Effector memory CD4-positive, alpha-beta T cell (primary cell): Measurements from ENCODE around the gene CDKN1C.

ENCODE experiments used
- DNase-seq, 3 donors: peaks; one replicate each; pipeline ENCODE4 v3.0.0-alpha.2; 2020
- H3K27ac ChIP-seq: 2 replicates; pipeline ENCODE4 v1.7.0; 2013; ENCODE audit warnings: mild to moderate bottlenecking, low read length, moderate library complexity; ENCODE audit not compliant: insufficient read depth, poor library complexity, severe bottlenecking
- H3K27me3 ChIP-seq: replicated peaks from 2 replicates; pipeline ENCODE4 v1.7.0; 2013; ENCODE audit warnings: mild to moderate bottlenecking, low read length; ENCODE audit not compliant: insufficient read depth, control insufficient read depth, poor library complexity, severe bottlenecking
- H3K36me3 ChIP-seq: 2 replicates; pipeline ENCODE4 v1.7.0; 2013; ENCODE audit warnings: mild to moderate bottlenecking, low read length, moderate library complexity; ENCODE audit not compliant: control insufficient read depth, insufficient read depth
- H3K4me1 ChIP-seq: 2 replicates; pipeline ENCODE4 v1.7.0; 2013; ENCODE audit warnings: low read length, mild to moderate bottlenecking; ENCODE audit not compliant: control insufficient read depth, insufficient read depth, poor library complexity, severe bottlenecking
- H3K4me3 ChIP-seq: 2 replicates; pipeline ENCODE4 v1.7.0; 2013; ENCODE audit warnings: low read length, low read depth, mild to moderate bottlenecking; ENCODE audit not compliant: insufficient read depth, poor library complexity, severe bottlenecking
- H3K9me3 ChIP-seq: 2 replicates; pipeline ENCODE4 v1.7.0; 2013; ENCODE audit warnings: mild to moderate bottlenecking, low read length, moderate library complexity; ENCODE audit not compliant: control insufficient read depth

CDKN1C gene

DNA sequence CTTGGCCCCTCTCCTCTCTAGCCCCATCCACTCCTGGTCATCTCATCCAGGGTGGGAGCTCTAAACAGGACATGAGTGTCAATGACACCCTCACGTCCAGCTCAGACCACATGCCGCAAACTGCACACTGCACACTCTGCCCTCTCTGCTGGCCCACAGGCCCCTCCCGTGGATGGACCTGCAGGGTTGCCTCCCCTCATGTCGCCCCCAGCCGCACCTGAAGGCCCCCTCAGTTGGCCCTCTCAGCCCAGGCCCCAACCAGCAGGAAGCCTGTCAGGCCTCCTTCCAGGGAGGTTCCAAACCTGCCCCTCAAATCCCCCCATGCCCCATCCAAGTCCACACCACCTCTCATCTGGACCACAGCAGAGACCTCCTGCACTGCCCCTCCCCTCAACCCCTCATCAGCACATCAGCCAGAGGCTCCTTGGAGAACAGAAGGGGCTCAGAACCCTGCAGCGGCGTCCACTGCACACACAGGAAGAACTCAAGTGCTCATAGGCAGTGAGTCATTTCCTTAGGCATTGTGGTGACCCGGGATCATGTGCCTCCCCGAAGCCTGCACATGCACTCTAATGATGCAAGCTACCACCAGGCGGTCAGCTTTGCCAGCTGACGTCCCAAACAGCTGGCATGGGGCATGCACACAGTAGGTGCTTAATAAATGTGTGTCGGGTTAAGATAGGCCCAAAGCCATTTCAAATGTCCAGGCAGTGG, 12.9 kb upstream of the CDKN1C start:
- Histone ChIP-seq H3K4me3 (peak overlapping the region; percentile 16), H3K9me3 (no peaks in the 10 kb centered on the region), H3K27me3 (no peaks in the 10 kb centered on the region), H3K27ac (peak overlapping the region; percentile 24), H3K36me3 (no peaks in the 10 kb centered on the region), H3K4me1 (peaks cover 31% of the 10 kb centered on the region)
- peak; percentile 32 to 45 (median 38) for DNase-seq

DNA sequence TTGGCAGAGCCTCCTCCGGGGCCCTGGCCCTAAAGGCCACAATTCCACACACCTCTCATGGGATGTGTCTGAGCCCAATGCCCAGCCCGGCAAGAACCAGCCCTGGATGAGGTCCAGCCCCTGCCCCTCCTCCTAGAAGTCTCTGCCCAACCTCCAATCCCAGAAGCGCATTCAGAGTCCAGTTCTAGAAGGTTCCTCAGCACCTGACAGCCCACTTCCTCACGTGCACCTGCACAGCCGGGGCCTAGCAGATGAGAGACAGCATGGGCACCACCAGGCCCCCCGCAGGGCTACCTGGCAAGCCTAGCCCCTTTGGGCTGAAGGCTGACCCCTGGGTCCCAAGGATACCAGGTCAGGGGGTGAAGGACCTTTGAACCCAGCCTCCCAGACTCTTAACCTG, 11.5 kb upstream of the CDKN1C start:
- no peaks in the 10 kb centered on the region for H3K27me3 ChIP-seq
- no peaks in the 10 kb centered on the region for H3K9me3 ChIP-seq
- no peak for DNase-seq
- no peaks in the 10 kb centered on the region for H3K36me3 ChIP-seq
- peaks cover 30% of the 10 kb centered on the region for H3K4me1 ChIP-seq
- H3K27ac ChIP-seq: no peak overlapping the region
- no peak overlapping the region for H3K4me3 ChIP-seq

DNA sequence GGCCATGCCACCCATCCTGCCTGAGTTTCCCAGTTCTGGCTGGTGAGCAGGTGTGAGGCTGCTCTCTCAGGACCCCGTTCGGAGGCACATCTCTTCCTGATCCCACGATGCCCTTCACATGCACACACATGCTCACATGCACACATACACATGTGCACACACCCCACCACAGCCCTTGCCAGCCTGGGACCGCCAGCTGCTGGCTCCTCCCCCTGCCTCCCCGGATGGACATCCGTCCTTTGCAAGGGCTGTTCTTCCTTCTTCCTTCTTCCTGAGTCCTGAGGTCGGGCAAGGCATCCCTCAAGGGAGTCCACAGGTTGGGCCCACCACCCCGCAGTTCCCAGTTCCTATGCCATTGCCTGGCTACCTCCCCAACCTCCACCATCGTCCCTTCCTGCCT, 10.5 kb upstream of the CDKN1C start:
- DNase-seq: no peak
- Histone ChIP-seq H3K27ac (no peak overlapping the region), H3K27me3 (no peaks in the 10 kb centered on the region), H3K9me3 (no peaks in the 10 kb centered on the region), H3K36me3 (no peaks in the 10 kb centered on the region), H3K4me1 (peaks cover 40% of the 10 kb centered on the region), H3K4me3 (no peak overlapping the region)

DNA sequence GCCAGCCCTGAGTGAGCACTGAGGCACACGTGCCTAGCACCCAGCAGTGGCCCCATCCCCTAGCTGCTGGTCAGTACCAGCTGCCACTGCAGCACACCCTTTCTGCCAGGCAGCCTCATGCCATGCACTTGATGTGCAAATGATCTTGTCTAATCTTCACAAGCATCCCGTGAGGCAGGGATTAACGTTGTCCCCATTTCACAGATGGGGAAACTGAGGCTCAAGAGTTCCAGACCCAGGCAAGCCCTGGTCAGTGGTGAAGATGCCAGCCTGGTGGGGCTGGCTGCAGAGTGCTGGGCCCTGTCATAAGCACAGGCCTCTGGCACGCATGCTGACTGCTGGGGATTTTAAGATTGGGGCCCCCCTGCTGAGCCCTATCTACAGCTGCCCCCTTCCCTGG, 8.4 kb upstream of the CDKN1C start:
- no peaks in the 10 kb centered on the region for H3K27me3 ChIP-seq
- no peaks in the 10 kb centered on the region for H3K9me3 ChIP-seq
- no peak overlapping the region for H3K27ac ChIP-seq
- H3K4me3 ChIP-seq: no peak overlapping the region
- peaks cover 32% of the 10 kb centered on the region for H3K4me1 ChIP-seq
- DNase-seq: no peak
- H3K36me3 ChIP-seq: no peaks in the 10 kb centered on the region

GRCh38 chr11:2892967-2893528, 7.5 kb upstream of the CDKN1C start:
- H3K36me3 ChIP-seq: no peaks in the 10 kb centered on the region
- H3K4me1 ChIP-seq: peaks cover 24% of the 10 kb centered on the region
- no peaks in the 10 kb centered on the region for H3K9me3 ChIP-seq
- peak overlapping the region; percentile 62 for H3K27ac ChIP-seq
- H3K27me3 ChIP-seq: no peaks in the 10 kb centered on the region
- peak overlapping the region; percentile 38 for H3K4me3 ChIP-seq
- peak in 2 of 3 donors; percentile 12 to 23 for DNase-seq

GRCh38 chr11:2892215-2892966, 6.8 kb upstream of the CDKN1C start:
- Histone ChIP-seq H3K36me3 (no peaks in the 10 kb centered on the region), H3K9me3 (no peaks in the 10 kb centered on the region), H3K4me3 (peak overlapping the region; percentile 38), H3K4me1 (peaks cover 24% of the 10 kb centered on the region), H3K27ac (peak overlapping the region; percentile 62), H3K27me3 (no peaks in the 10 kb centered on the region)
- peak; percentile 19 to 45 (median 27) for DNase-seq

DNA sequence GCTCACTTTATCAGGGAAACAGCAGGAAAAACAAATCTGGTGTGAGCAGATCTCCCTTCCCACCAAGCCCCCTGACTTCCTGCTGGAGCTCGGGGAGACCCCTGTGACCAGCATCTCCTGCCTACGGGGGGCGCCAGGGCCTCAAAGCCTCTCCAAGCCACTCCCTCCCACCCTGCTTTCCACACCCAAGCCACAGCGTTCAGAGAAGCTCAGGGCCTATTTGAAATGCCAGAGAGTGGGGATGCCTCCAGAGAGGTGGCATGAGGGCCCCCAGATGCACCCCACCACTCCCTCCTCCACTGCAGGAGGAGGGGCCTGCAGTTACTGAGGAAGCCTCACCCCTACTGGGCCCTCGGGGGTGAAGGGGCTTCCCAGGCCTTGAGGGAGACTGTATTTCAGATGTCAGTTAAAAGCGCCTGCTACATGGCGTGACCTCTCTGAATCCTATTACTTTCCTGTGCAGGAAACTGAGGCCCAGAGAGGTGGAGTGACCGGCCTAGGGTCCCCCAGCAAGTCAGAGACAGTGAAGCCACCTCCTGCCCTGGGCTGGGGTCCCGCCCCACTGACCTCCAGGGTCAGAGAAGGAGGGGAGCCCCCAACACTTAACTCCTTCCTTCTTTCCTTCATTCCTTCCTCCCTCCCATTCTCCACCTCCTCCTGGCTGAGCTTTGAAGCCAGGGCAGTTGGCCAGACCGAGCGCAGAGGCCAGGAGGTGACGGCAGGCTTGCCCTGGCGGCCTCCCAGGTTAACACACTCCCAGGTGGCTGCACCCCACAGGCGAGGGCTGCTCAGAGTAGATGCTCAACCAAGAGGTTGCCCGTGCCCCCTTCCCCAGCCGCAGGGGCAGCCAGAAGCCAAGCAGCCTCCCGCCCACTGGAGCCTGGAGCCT, 6.0 kb upstream of the CDKN1C start:
- Histone ChIP-seq H3K27me3 (no peaks in the 10 kb centered on the region), H3K4me3 (peak overlapping the region; percentile 38), H3K36me3 (no peaks in the 10 kb centered on the region), H3K9me3 (no peaks in the 10 kb centered on the region), H3K4me1 (peaks cover 25% of the 10 kb centered on the region), H3K27ac (peak overlapping the region; percentile 62)
- DNase-seq: no peak

DNA sequence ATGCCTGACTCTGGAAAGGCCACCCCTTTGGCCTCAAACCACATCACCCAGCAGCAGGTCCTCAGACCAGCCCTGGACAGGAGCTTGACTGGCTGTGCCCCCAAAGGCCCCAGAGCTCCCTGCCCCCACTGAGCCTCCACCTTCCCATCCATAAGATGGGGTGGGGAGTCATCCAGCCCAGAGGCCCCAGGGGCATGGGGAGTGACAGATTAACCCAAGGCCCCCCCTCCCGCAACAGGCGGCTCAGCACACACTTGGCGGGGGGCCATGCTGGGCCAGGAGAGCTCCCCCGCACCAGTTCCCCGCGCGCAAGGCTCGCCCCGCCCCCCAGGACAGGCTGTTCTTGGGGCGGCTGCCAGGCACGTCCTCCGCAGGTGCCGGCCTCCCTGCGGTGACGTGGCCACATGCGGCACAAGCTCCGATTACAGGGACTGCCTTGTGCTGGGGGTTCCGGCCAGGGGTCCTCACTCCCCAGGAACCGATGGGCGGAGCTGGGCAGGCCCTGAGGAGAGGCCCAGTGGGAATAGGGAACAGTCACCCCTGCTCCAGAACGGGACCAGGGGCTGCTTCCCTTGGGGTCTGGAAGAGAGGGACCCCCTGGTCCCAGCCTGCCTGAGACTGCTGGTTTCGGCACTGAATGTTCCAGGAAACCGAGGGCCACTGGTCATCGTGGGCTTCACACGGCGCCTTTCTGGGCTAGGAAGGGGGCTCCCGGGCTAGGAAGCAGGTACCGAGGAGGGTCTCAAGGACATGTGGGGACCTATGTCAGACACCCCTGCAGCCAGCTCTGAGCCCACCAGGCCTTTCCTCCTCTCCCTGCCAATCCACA, 5.1 kb upstream of the CDKN1C start:
- Histone ChIP-seq H3K4me3 (no peak overlapping the region), H3K27ac (no peak overlapping the region), H3K9me3 (no peaks in the 10 kb centered on the region), H3K4me1 (peaks cover 30% of the 10 kb centered on the region), H3K27me3 (no peaks in the 10 kb centered on the region), H3K36me3 (no peaks in the 10 kb centered on the region)
- DNase-seq: no peak
